Activated CD4-positive, CD25-positive, alpha-beta regulatory T cell treated with anti-CD3 and anti-CD28 coated beads, Interleukin-2, amount 50 U/mL, for 24 hours (primary cell): Measurements from ENCODE around the gene OSBPL9.
A peak's percentile ranks its signal among the peaks of the same experiment; 100 is the strongest.
"Not testable (repeated sequence)": the region's sequence is repeated elsewhere in the genome, so short reads cannot be mapped to it uniquely, and the experiment has no call there.

Source experiments
- ATAC-seq, 2 donors: fragments of 150-1000 bp; cut with Tn5 transposase; one replicate each; pipeline ENCODE4 v1.10.0; 2021; ENCODE audit warnings: mild to moderate bottlenecking in 1 of 2, moderate library complexity in 1 of 2

OSBPL9 gene

GRCh38 chr1:51669816-51670215 lies 52.9 kb downstream of the OSBPL9 start:
- no peak for ATAC-seq

- ATAC-seq: no peak
Measured at GRCh38 chr1:51671527-51672325, 54.8 kb downstream of the OSBPL9 start.

- no peak for ATAC-seq
Measured at GRCh38 chr1:51673279-51673678, 56.4 kb downstream of the OSBPL9 start.

GRCh38 chr1:51675177-51675780 lies 58.4 kb downstream of the OSBPL9 start:
- no peak for ATAC-seq

- ATAC-seq: peak; percentile 93 to 99
Measured at GRCh38 chr1:51679435-51679834, 62.5 kb downstream of the OSBPL9 start.

GRCh38 chr1:51684776-51685175 lies 67.9 kb downstream of the OSBPL9 start:
- ATAC-seq: no peak

- no peak for ATAC-seq
Measured at GRCh38 chr1:51686450-51686849, 69.6 kb downstream of the OSBPL9 start.

GRCh38 chr1:51689075-51689440 lies 72.2 kb downstream of the OSBPL9 start:
- no peak for ATAC-seq

GRCh38 chr1:51689643-51690042 lies 72.8 kb downstream of the OSBPL9 start:
- no peak for ATAC-seq

GRCh38 chr1:51690285-51690961 lies 73.5 kb downstream of the OSBPL9 start:
- ATAC-seq: no peak

GRCh38 chr1:51691920-51692319 lies 75.0 kb downstream of the OSBPL9 start:
- ATAC-seq: no peak

GRCh38 chr1:51693419-51694155 lies 76.7 kb downstream of the OSBPL9 start:
- ATAC-seq: no peak

GRCh38 chr1:51697166-51697565 lies 80.3 kb downstream of the OSBPL9 start:
- ATAC-seq: no peak

GRCh38 chr1:51699391-51699790 lies 82.5 kb downstream of the OSBPL9 start:
- no peak for ATAC-seq

GRCh38 chr1:51701782-51702181 lies 84.9 kb downstream of the OSBPL9 start:
- ATAC-seq: not testable (repeated sequence)

GRCh38 chr1:51702220-51702619 lies 85.3 kb downstream of the OSBPL9 start:
- not testable (repeated sequence) for ATAC-seq

GRCh38 chr1:51705035-51705434 lies 88.1 kb downstream of the OSBPL9 start:
- no peak for ATAC-seq

- ATAC-seq: no peak
Measured at GRCh38 chr1:51708911-51709760, 92.2 kb downstream of the OSBPL9 start.

- no peak for ATAC-seq
Measured at GRCh38 chr1:51709951-51710350, 93.1 kb downstream of the OSBPL9 start.

- no peak for ATAC-seq
Measured at GRCh38 chr1:51712590-51712989, 95.7 kb downstream of the OSBPL9 start.

GRCh38 chr1:51714374-51715019 lies 97.6 kb downstream of the OSBPL9 start:
- ATAC-seq: peak; percentile 89 to 95

GRCh38 chr1:51715369-51715768 lies 98.5 kb downstream of the OSBPL9 start:
- no peak for ATAC-seq
